WI38 (cell line): ENCODE data around the gene DNAH5.
A peak's percentile ranks its signal among the peaks of the same experiment; 100 is the strongest.
"Not testable (repeated sequence)": the region's sequence is repeated elsewhere in the genome, so short reads cannot be mapped to it uniquely, and the experiment has no call there.

Experiments
- H3K4me3 ChIP-seq: 2 replicates; pipeline ENCODE4 v1.5.1; 2011; ENCODE audit warnings: low read depth, mild to moderate bottlenecking, control low read depth, low read length
- CTCF ChIP-seq: IDR thresholded peaks from 2 replicates; pipeline ENCODE4 v1.5.1; 2012; ENCODE audit warnings: low read depth, mild to moderate bottlenecking, control low read depth, low read length

Gene DNAH5

DNA sequence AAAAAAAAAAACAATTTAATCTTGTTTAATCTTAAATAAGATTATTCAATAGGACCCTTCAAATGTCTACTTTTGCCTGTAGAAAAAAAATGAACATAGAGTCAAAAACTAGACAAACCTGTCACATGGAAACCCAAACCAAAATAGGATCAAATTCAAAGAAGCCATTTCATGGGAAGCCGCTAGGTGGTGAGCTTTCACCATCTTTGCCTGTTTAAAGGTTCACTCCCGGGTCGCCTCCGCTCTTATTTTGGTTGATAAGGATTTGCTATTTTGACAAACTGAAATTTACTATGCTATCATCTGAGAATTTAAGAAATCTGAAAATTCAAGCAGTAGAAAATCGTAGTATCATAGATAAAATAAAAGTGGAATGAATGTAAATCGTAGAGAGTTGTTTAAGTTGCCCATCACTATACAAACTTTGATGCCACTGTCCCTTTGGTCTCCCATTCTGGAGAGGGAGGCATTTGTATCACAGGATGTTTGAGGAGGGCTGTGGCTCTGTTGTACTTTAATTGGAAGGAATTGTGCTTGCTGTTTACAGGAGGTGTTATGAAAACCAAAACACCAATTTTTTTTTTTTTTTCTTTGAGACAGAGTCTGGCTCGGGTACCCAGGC, 43.5 kb upstream of the DNAH5 start:
- H3K4me3 ChIP-seq: no peak overlapping the region
- TF ChIP-seq CTCF: peak; percentile 72

DNA sequence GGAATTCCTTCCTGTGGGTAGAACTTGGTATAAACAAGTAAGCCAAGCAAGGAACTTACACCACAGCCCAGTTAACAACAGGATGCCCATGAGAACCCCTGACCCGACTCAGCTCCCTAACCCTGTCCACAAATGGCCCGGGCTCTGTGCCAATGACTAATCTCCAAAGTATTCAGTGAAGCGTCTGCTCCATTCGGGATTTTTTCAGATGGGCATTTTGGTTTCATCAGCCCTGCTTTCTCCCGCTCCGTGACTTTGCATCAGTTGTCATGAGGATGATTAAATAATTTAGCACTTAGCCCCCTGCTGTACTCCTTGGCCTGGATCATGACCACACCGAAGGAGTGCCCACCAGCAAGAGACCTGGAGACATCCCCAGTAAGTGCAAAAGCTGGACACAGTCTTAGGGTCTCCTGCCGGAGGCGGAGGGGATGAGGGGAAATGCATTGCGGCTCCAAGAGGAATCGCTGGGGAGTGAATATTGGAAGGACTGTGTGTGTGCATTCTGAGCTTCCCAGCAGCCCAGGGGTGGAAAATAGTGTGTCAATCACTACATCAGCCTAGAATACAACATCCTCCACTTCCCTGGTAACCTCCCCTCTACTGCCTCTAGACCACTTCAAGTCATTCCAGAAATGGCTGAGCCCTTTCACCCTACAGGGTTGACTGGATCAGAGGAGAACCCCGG, 41.4 kb upstream of the DNAH5 start:
- TF ChIP-seq CTCF: no peak
- peak overlapping the region; percentile 50 for H3K4me3 ChIP-seq

DNA sequence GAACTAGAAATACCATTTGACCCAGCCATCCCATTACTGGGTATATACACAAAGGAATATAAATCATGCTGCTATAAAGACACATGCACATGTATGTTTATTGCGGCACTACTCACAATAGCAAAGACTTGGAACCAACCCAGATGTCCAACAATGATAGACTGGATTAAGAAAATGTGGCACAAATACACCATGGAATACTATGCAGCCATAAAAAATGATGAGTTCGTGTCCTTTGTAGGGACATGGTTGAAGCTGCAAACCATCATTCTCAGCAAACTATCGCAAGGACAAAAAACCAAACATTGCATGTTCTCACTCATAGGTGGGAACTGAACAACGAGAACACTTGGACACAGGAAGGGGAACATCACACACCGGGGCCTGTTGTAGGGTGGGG, 40.4 kb upstream of the DNAH5 start:
- H3K4me3 ChIP-seq: not testable (repeated sequence)

- no peak overlapping the region for H3K4me3 ChIP-seq
- no peak for TF ChIP-seq CTCF
These were observed 32.7 kb upstream of the DNAH5 start for GRCh38 chr5:13976867-13977830.

DNA sequence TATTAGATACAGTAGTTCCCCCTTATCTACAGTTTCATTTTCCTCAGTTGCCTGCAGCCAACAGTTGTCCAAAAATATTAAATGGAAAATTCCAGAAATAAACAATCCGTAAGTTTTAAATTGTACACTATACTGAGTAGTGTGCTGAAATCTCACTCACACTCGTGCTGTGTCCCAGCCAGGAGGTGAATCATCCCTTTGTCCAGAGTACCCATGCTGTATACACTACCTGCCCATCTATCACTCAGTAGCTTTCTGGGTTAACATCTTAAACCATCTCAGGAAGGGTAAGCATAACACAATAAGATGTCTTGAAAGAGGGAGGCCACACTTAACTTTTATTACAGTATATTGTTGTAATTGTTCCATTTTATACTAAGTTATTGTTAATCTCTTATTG, 31.7 kb upstream of the DNAH5 start:
- no peak overlapping the region for H3K4me3 ChIP-seq
- TF ChIP-seq CTCF: no peak

DNA sequence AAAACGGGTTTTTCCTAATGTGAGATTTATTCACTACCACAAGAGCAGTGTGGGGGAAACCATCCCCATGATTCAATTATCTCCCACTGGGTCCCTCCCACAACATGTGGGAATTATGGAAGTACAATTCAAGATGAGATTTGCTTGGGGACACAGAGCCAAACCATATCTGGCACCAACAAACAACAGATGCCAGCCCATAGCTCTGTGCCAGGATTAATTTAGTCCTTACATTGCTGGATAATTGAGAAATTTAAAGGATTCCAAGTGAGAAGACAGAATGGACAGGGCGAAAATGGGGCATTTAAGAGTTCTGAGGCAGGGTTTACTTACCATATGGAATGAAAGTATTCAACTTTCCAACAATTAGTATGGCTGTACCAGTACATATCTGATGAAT, 30.8 kb upstream of the DNAH5 start:
- no peak for TF ChIP-seq CTCF
- H3K4me3 ChIP-seq: no peak overlapping the region

DNA sequence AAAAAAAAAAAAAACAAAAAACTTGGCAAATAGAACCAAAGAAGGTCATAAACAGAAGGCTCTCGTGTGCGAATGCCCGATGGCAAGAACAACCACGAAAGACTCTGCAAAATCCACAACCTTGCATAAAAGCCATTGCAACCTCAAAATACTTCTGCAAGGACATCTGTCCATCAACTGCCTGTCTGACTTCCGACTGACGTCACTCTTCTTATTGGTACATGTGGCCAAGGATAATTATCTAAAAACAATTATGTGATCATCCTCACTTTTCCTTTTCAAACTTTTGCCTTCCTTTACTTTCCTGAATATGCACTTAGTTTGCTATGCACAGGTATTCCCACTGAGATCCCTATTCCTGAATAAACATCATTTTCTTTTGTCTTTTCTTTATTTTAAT, 29.2 kb upstream of the DNAH5 start:
- H3K4me3 ChIP-seq: no peak overlapping the region
- TF ChIP-seq CTCF: no peak
